Measurements from ENCODE around the gene EFNB1. TPM values are rescaled to one million over a fixed set of nuclear protein-coding genes. Genes with fewer than 3 reads are reported as not detected.

EFNB1 gene
- total RNA-seq, 2 experiments from 2014 or later = 1.8 to 1.9 TPM

DNA sequence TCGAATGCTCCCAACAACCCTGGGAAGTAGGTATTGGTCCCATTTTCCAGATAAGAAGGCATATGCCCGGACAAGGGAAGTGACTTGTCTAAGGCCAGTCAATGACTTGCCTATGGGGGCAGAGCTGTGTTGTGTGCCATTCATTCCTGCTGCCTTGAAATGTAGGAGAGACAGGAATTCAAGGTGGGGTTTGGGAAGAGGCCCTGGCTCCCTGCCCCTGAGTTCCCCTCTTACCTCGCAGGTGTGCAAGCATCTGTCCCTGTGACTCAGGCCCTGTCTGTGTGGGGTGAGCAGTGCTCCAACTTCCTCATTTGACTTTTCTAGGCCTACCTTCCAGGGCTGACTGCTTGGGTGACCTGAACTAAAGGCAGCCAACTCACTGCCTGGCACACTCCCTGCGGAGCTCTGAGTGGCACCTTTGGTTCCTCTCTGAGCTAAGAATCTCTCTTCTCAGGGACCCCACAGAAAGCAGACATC is 5.1 kb downstream of the EFNB1 start:
- Histone ChIP-seq H2AFZ (ENCODE audit: low read length) (no peak overlapping the region), H3K27ac (ENCODE audit: low read depth, low read length, poor library complexity, severe bottlenecking) (no peak overlapping the region), H4K20me1 (ENCODE audit: insufficient read depth, low read length) (no peaks in the 10 kb centered on the region), H3K9me2 (ENCODE audit: insufficient read depth, low read length) (no peaks in the 10 kb centered on the region), H3K36me3 (ENCODE audit: insufficient read depth, low read length) (no peaks in the 10 kb centered on the region), H3K4me2 (ENCODE audit: low read length) (no peak overlapping the region), H3K79me2 (ENCODE audit: insufficient read depth, low read depth, low read length) (no peaks in the 10 kb centered on the region), H3K4me1 (ENCODE audit: insufficient read depth, low read length, poor library complexity, severe bottlenecking) (peaks cover 4% of the 10 kb centered on the region), H3K9me3 (ENCODE audit: low read length) (no peaks in the 10 kb centered on the region), H3K4me3 (ENCODE audit: low read depth, low read length, poor library complexity, severe bottlenecking) (no peak overlapping the region)
- intact Hi-C loops (cut with micrococcal nuclease; ENCODE audit: unreplicated experiment) = no loop called here
- DNase-seq (ENCODE audit: low spot score) = peak; percentile 21
- BruUV-seq (replicated peaks) = no TSS peak
- CTCF ChIA-PET (ENCODE audit: unreplicated experiment) = no interaction called here
- TF ChIP-seq EZH2phosphoT487 (IDR thresholded peaks at IDR 0.05; ENCODE audit: borderline replicate concordance, low read depth, low read length) = no peak
- POLR2A ChIA-PET = no interaction called here

DNA sequence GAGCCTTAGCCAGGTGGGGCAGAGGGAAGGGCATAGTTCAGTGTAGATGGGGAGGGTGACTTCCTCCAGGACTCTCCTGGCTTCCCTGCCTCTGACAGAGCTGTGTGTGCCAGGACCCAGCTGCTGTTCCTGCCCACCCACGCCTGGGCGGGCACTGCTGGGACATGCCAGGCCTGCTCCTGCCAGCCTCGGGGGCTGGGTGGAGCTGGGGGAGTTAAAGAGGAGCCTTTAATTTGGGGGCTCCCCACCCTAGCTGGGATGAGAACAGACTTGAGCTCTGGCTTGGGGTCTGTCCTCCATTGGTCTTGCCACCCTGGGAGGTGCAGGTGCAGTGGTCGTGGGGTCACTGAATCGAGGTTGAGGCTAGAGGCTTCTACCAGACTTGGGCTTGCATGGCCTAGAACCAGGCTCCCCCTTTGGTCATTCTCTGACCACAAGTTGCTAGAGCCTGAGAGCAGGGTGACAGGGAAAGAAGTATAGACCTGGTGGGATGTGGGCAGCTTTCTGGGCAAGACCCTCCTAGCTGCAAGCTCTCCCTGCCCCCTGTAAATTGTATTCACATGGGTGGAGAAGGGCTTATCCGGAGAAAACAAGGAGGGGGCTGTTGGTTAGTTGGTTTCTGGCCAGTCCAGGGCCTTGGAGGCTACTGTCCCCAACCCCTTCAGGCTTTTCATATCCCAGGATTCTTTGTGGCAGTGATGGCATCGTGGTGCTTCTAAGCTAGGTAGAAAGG is 5.7 kb downstream of the EFNB1 start:
- Histone ChIP-seq H3K9me3 (ENCODE audit: low read length) (no peaks in the 10 kb centered on the region), H3K27ac (ENCODE audit: low read depth, low read length, poor library complexity, severe bottlenecking) (no peak overlapping the region), H3K4me1 (ENCODE audit: insufficient read depth, low read length, poor library complexity, severe bottlenecking) (peaks cover 4% of the 10 kb centered on the region), H2AFZ (ENCODE audit: low read length) (no peak overlapping the region), H3K4me2 (ENCODE audit: low read length) (no peak overlapping the region), H3K4me3 (ENCODE audit: low read depth, low read length, poor library complexity, severe bottlenecking) (no peak overlapping the region), H3K79me2 (ENCODE audit: insufficient read depth, low read depth, low read length) (no peaks in the 10 kb centered on the region), H3K36me3 (ENCODE audit: insufficient read depth, low read length) (no peaks in the 10 kb centered on the region), H4K20me1 (ENCODE audit: insufficient read depth, low read length) (no peaks in the 10 kb centered on the region), H3K9me2 (ENCODE audit: insufficient read depth, low read length) (no peaks in the 10 kb centered on the region)
- intact Hi-C loops (cut with micrococcal nuclease; ENCODE audit: unreplicated experiment) = no loop called here
- ChIA-PET POLR2A (no interaction called here), CTCF (ENCODE audit: unreplicated experiment) (no interaction called here)
- DNase-seq (ENCODE audit: low spot score) = no peak
- no TSS peak for BruUV-seq (replicated peaks)
- no peak for TF ChIP-seq CTCF (conservative IDR thresholded peaks at IDR 0.05; ENCODE audit: low read length)
- no peak for TF ChIP-seq EZH2phosphoT487 (IDR thresholded peaks at IDR 0.05; ENCODE audit: borderline replicate concordance, low read depth, low read length)

GRCh38 chrX:68835104-68835442 is 6.3 kb downstream of the EFNB1 start:
- H3K79me2 ChIP-seq (ENCODE audit: insufficient read depth, low read depth, low read length) = no peaks in the 10 kb centered on the region
- DNase-seq (ENCODE audit: low spot score) = no peak
- H3K9me2 ChIP-seq (ENCODE audit: insufficient read depth, low read length) = no peaks in the 10 kb centered on the region
- no peak overlapping the region for H3K4me2 ChIP-seq (ENCODE audit: low read length)
- peaks cover 4% of the 10 kb centered on the region for H3K4me1 ChIP-seq (ENCODE audit: insufficient read depth, low read length, poor library complexity, severe bottlenecking)
- CTCF ChIA-PET (ENCODE audit: unreplicated experiment) = no interaction called here
- TF ChIP-seq CTCF (conservative IDR thresholded peaks at IDR 0.05; ENCODE audit: low read length) (no peak), EZH2phosphoT487 (IDR thresholded peaks at IDR 0.05; ENCODE audit: borderline replicate concordance, low read depth, low read length) (no peak)
- intact Hi-C loops (cut with micrococcal nuclease; ENCODE audit: unreplicated experiment) = no loop called here
- BruUV-seq (replicated peaks) = no TSS peak
- H3K4me3 ChIP-seq (ENCODE audit: low read depth, low read length, poor library complexity, severe bottlenecking) = no peak overlapping the region
- no peak overlapping the region for H2AFZ ChIP-seq (ENCODE audit: low read length)
- H3K36me3 ChIP-seq (ENCODE audit: insufficient read depth, low read length) = no peaks in the 10 kb centered on the region
- H3K9me3 ChIP-seq (ENCODE audit: low read length) = no peaks in the 10 kb centered on the region
- H4K20me1 ChIP-seq (ENCODE audit: insufficient read depth, low read length) = no peaks in the 10 kb centered on the region
- POLR2A ChIA-PET = no interaction called here
- H3K27ac ChIP-seq (ENCODE audit: low read depth, low read length, poor library complexity, severe bottlenecking) = no peak overlapping the region

All from OCI-LY7 (cell line).